ENCODE results near the gene RTN4RL1.

RTN4RL1 gene

DNA sequence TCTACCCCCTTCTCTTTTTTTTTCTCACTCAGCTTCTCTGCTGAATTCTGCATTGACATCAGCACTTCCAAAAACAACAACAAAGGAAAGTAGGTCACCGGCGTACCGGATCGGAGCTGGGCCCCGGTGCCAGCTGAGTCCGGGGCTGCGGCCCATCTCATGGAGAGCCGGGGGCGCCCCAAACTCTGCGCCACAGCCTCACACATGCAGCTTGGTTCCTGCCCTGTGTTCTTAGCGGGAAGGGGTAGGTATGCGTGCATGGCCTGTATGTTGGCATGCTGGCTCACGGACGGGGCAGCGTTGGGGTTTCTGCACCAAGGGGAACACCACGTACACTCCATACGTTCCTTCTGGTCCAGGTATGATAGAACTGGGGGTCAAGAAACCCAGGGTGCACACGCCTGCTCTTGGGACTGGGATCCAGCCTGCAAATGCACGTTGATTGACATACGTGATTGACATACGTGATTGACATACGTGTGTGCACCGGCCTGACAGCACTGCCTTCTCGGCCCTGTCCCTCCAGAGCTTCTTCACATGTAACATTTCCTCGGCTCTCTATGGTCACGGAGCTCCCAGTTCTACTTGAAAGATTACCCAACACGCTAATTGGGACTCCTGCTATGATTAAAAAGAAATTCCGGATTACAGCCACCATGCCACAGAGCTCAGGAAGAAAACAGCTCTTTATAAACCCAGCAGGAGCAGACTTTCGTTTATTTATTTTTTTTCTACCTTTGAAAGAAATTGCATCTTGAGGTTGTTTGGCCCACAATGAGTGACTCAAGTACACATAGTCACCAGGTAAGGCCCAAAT is 106.6 kb downstream of the RTN4RL1 start:
- no peak for DNase-seq (ENCODE audit: low read depth)

DNA sequence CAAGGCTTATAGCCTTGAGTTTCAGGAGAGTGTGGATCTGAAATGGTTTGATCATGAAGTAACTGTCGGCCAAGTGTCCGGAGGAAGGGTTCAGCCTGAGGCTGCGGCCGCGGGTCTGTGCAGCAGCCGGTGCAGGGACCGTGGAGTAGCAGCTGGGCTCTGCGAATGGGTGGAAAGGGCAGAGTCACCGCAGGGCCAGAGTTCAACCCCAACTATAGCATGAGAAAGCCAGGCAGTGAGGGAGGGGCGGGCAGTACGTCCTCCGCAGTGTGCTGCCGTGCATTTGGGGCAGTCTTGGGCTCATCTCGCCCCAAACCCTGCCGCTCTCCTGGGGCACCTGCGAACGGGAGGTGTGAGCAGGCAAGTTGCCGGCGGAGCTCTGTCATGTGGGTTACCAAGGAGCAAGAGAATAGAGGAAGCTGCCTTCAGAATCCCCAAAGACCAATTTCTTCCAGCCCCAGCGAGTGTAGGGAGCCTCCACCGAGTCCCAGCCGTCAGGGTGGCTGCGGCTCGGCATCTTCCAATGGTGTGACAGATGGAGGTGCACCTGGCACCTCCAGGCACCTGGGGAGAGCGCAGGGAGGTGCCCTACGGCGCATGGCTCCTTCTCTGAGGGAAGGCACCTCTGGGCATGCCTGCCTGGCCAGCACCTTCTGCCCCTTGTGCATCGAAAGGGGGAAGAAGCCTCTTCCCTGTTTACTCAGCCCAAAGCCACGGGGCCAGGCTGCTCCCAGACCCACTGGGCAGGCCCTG is 108.0 kb downstream of the RTN4RL1 start:
- DNase-seq (ENCODE audit: low read depth): no peak

DNA sequence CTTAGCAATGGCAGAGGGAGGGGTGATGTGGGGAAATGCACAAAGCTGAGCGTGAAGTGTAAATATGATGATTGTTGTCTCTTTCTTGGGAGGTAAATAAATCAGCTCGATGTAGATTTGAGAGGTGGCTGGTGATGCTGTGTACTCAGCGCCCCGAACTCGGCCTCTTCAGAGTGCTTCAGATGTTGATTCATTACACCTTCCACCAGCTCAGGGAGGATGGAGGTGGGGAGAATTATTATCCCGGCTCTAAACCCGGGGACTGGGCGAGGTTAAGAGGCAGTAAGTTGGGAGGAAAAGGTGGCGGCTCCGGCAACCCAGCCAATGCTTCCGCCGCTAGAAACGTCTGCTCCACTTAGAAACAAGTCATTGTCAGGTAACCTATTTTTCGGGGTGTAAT is 108.8 kb downstream of the RTN4RL1 start:
- no peak for DNase-seq (ENCODE audit: low read depth)

DNA sequence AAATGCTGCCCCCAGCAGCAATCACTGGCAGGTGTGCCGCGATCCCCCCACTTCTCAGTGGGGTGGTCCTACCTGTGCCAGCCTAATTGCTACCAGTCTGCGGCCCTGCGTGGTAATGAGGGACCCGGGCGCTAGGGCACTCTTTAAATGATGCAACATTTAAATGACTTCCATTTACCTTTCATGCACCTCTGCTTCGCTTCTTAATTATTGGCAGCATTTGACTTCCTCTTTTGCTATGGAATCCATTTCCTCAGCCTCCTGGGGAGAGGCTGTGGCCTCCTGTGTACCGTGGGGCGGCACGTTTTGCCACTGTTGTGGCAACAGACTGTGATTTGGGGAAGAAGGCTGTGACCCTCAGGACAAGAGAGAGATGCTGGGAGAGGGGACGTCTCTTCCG is 109.2 kb downstream of the RTN4RL1 start:
- no peak for DNase-seq (ENCODE audit: low read depth)

DNA sequence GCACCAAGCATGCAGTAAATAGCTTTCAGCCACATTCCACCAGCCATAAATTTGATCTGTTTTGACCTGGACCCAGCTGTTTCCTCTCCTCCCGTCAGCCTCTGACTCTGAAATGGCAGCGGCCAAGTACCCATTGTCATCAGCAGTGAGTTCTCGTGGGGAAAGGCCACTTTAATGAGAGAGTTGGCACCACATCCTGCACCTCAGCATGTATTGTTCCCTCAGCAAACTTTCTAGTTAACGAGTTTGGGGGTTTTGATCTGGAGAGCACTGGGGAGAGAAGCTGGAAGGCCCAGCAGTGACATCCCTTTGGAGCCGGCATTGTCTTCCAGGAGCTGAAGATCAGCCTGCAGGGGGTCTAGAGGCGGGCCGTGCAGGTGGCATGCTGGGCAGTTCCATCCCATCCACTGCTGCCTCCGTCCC is 110.5 kb downstream of the RTN4RL1 start:
- no peak for DNase-seq (ENCODE audit: low read depth)

DNA sequence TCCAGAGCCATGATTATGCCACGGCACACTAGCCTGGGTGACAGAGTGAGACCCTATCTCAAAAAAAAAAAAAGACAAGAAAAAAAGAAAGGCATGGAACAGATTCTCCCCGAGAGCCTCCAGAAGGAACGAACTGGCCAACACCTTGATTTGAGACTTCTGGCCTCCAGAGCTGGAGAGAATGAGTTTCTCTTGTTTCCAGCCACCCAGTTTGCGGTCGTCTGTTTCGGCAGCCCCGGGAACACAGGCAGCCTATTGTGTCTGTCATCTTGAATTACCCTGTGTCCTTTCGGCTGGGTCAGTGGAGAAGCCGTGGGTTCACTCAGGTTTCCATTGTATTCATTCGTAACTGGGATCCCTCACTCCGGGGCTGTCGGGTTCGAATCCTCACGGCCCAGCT is 111.4 kb downstream of the RTN4RL1 start:
- no peak for DNase-seq (ENCODE audit: low read depth)

DNA sequence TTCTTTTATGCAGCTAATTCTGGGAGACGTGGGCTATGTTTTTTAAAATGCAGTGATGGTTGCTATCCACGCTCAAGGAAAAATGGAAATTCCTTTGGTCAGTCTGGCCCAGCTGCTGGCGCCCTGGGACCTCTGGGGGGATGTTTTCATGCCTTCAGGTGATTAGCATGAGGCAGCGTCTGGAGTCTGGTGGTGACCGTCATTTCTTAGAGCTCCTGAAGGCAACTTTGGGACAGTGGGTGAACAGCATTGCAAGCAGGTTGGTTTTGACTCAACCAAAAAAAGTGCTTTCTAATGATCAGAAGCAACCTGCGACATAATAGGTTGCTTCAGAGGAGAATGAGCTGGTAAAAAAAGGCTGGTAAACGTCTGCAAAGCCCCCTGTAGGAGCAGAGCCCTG is 113.0 kb downstream of the RTN4RL1 start:
- no peak for DNase-seq (ENCODE audit: low read depth)

DNA sequence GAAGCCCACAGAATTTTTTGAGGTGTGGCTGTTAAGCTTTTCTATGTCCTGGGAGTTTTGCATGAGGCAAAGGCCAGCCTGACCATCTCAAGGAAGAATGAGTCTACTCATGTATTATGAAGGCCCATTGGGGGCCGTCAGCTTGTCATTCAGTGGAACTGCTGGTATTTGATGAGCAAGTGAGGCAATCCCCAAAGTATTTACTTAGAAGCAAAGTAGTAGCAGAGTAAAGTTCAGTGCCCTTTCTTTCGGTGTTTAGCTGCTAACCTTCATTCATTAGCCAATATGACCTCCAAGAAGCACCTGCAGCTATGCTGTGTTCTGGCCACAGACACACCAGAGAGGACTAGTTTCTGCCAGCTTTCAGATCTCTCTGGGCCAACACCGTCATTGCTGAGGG is 115.1 kb downstream of the RTN4RL1 start:
- DNase-seq (ENCODE audit: low read depth): no peak

DNA sequence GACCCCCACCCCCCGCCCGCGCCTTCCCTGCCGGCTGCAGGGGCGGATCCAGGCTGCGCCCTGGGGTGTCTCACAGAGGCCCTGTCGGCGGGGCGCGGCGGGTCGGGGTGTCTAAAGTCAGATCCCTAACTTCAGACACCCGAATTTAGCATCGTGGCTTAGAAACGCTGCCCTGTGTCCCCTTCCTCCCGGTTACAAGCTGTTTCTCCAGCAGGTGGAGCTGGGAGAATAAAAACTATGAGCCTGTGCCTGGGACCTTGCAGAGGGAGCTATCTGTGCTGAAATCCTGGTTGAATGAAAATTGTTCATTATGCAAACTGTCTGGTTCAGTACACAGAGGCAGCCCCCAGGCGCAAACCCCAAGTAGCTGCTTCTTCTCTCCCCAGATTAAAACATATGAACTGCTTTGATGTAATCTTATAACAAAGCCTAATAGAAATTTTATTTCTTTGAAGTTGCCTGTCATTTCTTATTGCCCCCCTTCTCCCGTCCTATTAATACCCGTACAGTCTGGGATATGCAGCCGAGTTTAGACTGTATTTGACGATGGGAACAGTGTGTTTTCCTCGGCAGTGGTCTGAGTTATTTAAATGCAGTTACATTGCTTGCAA is 116.3 kb downstream of the RTN4RL1 start:
- no peak for DNase-seq (ENCODE audit: low read depth)

DNA sequence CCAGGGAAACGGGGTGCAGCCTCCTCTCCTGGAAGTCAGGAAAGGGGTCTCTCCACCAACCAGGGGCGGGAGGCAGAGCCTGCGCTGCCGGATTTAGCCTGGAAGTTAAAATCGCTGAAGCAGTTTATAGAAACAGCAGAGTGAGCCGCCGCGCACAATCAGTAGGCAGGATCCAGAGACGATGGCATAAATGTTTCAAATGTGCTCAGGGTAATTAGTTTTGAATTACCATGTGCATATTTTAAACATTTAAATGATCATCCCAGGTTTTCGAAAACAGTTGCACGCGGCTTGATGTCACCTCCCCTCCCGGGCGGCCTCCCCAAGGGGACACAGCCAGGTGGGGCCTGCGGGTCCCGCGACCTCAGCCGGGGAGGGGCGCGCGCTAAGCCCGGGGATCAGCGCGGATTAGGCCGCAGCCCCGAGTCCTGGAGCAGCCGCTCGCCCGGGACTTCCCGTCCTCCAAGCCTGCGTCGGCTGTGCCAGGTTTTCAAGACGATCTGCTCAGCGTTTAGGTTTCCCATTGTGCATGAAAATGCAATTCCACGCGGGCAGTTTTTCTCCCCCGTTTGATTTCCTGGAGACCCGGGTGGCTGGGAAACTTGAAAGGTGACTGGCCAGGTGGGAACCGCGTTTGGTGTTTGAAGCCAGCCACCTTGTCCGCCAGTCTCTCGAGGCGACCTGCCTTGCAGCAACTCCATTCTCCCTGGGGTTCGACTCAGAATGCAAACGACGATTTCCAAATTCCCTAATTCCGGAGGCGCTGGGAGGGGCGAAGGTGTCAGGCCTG is 117.0 kb downstream of the RTN4RL1 start:
- no peak for DNase-seq (ENCODE audit: low read depth)

DNA sequence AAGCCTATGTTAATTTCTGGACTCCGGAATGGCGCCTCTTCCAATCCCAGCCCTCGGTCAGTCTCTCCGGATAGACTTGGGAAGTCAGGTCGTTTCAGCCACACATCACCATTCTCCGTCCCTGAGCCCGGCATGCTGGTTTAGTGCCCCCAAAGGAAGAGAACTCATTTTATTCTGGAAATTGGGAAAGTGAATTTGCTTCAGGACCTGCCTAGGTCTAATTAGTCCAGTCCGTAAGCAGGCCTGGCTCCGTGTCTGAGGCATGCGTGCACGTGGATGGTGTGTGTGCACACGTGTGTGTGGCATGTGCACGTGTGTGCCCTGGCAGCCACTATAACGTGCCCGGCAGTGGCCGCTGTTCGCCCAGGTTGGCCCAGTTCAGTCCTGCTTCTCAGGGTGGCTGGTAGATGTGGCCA is 117.9 kb downstream of the RTN4RL1 start:
- DNase-seq (ENCODE audit: low read depth): no peak

DNA sequence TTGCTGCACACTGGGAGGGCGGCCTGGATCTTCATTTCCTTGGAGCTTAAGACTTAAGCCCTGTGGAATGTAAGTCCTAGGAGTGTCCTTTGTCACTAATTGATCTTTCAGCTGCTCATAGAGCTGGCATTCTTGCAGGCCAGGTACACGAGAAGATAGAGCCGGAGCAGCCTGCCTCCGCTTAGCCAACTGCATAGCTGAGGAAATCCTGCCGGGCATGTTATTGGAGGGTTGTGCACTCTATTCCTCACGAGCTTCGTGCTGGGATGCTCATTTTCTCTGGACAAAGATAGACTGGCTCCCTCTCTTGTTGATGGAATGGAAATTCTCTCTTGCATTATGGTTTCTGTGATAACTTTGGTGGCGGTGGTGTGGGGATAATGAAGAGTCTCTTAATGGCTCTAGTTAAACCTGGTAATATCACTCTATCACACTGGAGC is 118.5 kb downstream of the RTN4RL1 start:
- no peak for DNase-seq (ENCODE audit: low read depth)

DNA sequence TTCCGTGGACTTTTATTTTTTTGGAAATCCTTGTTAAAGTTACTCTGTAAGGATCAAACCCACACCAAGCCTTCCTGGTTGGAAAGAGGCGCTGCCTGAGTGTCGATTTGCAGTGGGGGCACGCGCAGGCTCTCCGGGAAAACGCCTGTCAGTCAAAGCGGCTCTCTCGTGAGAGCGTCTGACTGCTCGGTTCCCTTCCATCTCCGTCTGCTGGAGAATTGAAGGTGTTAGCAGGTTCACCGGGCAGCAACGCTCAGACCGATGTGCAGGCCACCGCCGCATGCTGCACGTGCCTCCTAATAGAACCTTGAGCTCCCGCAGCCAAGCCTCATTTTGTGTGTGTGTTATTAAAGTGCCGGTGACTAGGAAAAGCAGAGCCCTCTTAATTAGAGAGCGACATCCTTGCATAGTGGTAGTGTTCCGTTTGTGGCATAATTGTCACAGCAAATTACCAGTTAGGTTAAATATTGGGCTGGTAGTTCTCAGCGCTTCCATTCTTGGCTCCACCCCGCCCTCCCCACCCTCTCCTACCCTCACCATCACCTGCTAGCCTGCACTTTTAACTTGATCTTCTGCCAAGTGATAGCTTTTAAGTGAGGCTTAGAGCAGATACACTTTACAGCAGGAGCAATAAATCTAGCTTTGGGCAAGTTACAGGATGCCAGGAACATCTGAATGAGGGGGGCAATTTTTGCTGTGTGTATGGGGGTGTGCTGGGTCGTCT is 119.8 kb downstream of the RTN4RL1 start:
- no peak for DNase-seq (ENCODE audit: low read depth)

DNA sequence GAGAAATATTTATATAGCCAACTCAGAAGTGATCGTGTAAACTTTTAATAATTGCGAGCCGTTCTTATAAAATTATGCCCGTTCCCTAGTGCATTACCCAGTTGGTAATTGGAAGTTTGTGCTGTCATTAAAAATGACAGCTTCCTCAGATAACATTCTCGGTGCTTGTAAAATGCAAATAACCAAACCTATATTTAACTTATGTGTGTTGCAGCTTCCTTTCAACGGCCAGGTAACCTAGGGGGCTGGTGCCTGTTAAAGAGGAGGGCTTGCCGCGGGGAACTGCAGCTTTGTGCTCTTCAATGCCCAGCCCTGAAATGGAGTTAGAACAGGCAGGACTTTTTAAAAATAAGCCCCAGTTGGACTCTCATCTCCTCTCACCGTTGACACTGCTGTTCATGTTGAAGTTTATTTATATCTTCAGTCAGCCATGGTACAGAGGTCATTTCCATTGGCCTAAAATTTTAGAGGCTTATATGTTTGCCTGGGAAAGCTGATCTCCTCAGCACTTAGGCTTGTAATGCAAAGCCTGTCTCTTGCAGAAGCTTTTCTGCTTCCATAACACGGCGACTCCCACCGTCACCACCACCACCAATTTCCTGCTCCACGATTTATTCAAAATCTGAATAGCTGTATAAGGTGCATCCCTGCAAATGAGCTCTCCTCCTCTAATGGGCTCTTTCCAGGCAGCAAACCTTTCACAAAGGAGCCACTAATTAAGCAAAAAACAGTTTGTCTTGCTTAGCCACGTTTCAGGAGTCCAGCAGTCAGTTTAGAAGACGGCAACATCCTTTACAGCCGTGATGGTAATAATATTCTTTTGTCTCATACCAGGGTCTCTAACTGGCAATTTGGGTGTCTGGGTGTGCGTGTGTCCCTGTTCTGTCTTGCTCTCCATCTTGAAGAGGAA is 120.6 kb downstream of the RTN4RL1 start:
- no peak for DNase-seq (ENCODE audit: low read depth)

DNA sequence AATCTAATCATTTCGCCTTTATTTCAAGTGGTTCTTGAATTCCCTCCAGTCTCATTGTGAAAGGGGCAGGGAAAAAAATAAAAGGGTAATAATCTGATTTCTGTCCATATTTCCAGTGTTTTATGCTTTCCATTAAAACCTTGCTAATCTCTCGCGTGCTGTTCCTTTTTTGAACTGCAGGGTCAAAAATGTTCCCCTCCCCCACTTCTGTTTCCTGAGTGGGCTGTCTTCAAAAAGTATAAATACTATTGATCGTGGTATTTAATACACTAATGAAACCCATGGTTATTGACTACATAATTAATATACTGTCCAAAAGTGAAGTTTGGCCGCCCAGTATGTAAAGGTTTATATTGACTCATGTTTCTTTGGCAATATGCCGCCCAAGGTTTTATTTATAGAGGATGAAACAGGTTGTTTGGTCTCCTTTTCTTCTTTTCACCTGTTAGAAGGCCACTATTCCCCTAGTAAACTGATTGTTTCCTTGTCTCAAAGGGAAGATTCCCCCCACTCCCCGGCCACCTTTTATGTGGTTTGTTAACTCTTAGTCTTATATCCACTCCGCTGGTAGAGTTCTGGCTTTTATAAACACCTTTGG is 125.6 kb downstream of the RTN4RL1 start:
- DNase-seq (ENCODE audit: low read depth): no peak

DNA sequence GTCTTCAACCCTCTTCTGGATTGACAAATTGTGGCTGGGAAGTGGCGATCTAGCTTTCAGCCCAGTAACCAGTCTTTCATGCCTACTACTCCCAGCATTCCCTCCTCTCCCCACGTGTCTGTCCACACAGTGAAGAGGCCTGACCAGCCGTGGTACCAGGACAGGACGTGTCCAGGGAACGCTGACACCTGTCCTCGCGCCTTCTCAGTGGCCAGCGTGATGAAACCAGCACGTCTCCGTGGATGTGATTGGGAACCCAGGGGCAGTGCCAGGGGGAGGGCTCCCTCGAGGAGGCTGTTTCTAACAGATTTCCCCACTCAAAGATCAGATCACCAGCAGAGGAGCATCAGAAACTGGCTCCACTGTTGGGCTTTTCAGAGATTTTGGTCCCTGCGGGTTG is 126.3 kb downstream of the RTN4RL1 start:
- no peak for DNase-seq (ENCODE audit: low read depth)

DNA sequence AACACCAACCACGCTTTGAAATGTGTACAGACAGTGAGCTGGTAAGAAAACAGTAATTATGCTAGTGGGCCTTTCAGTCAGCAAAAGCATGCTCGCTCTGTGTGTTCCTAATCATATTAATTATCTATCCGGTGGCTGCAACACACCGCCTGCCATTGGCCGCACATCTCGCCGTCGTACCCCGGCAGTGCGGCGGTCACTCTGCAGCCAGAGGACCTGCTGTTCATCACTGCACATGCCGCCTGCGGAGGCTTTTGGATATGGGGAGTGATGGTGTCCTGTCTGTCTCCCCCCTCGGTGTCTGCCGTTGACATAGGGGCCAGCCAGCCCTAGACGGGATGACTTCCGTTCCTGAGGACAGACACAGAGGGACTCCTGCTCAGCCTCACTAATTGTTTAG is 126.8 kb downstream of the RTN4RL1 start:
- DNase-seq (ENCODE audit: low read depth): no peak

DNA sequence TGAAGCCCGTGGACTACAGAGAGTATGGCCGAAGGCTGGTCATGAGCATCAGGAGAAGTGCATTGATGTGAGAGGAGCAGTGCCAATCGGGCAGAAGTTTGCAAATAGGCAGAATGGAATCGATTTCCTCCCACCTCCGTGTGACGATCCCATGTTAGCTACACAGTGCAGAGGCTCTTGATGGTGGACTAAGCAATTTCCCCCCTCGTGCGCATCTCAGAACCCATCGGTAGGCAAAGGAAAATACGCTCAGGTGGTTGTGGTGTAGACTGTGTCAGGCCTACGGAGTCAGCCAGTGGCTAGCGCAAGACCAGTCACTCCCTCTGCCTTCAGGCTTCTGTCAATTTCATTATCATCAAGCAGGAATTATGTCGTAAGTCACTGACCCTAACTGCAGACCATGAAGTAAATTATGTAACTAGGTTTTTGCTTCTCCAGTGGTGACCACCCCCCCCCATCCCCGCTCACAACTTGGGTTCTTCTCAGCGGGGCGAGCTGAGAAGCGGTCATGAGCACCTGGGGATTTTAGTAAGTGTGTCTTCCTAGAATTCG is 128.0 kb downstream of the RTN4RL1 start:
- DNase-seq (ENCODE audit: low read depth): no peak

DNA sequence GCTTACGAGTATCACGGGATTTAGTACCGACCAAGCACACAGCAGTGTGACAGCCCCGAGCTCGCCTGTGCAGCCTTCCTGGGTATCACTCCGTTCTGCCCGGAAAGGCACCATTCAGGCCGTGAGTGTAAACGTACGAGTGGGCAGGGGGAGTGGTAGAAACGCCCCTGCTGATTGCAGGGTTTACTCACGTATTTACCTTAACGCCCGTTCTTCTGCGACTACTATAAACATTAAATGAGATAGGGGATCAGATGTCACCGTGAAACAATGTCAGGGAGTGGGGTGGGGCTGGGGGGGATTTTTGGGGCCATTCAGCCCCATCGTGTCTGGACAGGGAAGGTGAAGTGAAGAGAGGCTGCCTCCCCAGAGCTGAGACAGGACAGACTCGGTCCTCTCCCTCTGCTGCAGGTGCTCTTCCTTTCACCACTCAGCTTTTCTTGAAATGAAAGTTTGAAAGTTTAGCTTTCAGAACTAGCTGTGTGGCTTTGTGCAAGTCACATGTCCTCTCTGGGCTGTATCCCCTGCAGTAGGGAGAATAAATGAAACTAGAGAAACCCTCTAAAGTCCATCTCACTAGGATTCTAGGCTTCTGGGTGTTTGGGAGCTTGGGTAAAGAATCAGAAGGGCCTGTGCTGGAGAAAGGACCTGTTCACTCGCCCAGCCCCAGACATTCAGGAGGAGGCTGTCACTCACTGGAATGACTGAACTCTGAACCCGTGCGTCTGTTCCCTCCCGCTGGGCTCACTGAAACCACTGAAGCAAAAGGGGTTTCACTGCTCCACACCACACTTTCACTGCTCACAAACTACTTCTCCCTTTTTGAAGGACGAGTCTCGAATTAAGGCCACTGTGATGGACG is 128.7 kb downstream of the RTN4RL1 start:
- DNase-seq (ENCODE audit: low read depth): no peak
